ENCODE measurements around the gene ITGAX. TPM values are rescaled to one million over a fixed set of nuclear protein-coding genes. Genes with fewer than 3 reads are reported as not detected.

Gene ITGAX
- total and polyA plus RNA-seq, 12 donors = 1.4 to 84.9 (median 3.6) TPM

DNA sequence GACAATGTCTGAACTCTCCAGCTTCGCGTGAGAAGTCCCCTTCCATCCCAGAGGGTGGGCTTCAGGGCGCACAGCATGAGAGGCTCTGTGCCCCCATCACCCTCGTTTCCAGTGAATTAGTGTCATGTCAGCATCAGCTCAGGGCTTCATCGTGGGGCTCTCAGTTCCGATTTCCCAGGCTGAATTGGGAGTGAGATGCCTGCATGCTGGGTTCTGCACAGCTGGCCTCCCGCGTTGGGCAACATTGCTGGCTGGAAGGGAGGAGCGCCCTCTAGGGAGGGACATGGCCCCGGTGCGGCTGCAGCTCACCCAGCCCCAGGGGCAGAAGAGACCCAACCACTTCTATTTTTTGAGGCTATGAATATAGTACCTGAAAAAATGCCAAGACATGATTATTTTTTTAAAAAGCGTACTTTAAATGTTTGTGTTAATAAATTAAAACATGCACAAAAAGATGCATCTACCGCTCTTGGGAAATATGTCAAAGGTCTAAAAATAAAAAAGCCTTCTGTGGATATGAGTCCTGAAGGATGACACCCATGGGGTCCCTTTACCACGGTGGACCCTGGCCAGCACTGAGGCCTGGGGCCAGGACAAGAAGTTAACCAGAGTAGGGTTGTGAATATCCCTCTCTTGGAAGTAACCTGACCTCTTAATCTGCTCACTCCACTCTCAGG, 27.6 kb downstream of the ITGAX start:
- H3K27me3 ChIP-seq = no peaks in the 10 kb centered on the region
- H3K4me3 ChIP-seq = no peak overlapping the region
- no peaks in the 10 kb centered on the region for H3K4me1 ChIP-seq (replicated peaks in 1 of 2)
- TF ChIP-seq POLR2A (IDR thresholded peaks at IDR 0.05) = no peak
- TF ChIP-seq, protein P1, sequence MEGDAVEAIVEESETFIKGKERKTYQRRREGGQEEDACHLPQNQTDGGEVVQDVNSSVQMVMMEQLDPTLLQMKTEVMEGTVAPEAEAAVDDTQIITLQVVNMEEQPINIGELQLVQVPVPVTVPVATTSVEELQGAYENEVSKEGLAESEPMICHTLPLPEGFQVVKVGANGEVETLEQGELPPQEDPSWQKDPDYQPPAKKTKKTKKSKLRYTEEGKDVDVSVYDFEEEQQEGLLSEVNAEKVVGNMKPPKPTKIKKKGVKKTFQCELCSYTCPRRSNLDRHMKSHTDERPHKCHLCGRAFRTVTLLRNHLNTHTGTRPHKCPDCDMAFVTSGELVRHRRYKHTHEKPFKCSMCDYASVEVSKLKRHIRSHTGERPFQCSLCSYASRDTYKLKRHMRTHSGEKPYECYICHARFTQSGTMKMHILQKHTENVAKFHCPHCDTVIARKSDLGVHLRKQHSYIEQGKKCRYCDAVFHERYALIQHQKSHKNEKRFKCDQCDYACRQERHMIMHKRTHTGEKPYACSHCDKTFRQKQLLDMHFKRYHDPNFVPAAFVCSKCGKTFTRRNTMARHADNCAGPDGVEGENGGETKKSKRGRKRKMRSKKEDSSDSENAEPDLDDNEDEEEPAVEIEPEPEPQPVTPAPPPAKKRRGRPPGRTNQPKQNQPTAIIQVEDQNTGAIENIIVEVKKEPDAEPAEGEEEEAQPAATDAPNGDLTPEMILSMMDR (IDR thresholded peaks at IDR 0.05) = peak; percentile 37 to 65 (median 54)
- intact Hi-C loops (cut with DNase I) = no loop called here
- WGBS, 4 donors = 26 to 34% (median 26%) methylated on average over 10 to 14 of the region's 14 CpGs
- peak; percentile 55 to 79 (median 69) for DNase-seq
- H3K36me3 ChIP-seq (replicated peaks in 1 of 2) = no peaks in the 10 kb centered on the region
- no peaks in the 10 kb centered on the region for H3K9me3 ChIP-seq (replicated peaks in 1 of 3)
- no peak overlapping the region for H3K27ac ChIP-seq

DNA sequence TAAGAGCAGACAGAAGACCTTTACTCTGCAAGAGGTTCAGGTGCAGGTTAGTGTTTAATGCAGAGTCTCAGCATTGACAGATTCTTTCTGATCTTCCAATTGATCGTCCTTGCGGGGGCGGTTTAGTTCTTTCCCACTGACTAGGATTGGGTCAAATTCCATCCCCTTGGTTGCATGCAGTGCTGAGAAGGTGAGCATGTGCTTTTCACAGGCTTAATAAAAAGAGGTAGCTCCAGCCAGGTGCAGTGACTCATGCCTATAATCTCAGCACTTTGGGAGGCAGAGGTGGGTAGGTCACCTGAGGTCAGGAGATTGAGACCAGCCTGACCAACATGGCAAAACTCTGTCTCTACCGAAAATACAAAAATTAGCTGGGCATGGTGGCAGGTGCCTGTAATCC, 30.7 kb downstream of the ITGAX start:
- intact Hi-C loops (cut with DNase I) = no loop called here
- no peak overlapping the region for H3K27ac ChIP-seq

DNA sequence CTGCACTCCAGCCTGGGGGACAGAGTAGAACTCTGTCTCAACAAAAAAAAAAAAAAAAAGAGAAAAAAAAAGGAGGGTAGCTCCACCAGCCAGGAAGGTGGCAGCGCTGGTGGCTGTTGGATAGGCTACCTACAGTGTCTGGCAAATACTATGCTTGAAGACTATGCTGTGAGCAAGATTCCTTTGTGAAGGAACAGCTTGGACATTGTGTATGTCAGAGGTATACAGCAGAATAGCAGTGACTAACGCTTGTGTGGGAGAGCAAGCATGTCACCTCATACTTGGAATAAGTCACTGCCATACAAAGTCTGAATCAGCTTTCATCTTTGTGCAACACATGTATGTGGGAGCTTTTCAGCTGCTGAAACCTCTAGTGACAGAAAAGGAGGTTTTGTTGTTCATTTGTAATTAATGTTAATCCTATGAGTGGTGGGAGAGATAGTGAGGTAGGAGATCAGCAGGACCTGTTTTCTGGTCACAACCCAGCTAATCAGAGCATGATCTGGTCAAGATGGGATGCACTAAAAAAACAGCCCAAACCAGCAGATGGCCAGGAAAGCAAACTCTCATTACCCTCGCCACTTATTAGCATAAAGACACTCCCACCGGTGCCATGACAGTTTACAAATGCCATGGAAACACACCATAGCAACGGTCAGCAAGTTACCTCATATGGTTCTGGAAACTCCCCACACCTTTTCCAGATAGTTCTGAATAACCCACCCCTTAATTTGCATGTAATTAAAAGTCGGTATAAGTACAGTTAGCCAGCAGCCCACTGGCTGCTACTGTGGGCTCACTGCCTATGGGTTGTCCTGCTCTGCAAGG, 31.4 kb downstream of the ITGAX start:
- Histone ChIP-seq H3K27me3 (no peaks in the 10 kb centered on the region), H3K27ac (no peak overlapping the region), H3K36me3 (replicated peaks in 1 of 2) (no peaks in the 10 kb centered on the region), H3K9me3 (replicated peaks in 1 of 3) (no peaks in the 10 kb centered on the region), H3K4me3 (no peak overlapping the region), H3K4me1 (replicated peaks in 1 of 2) (no peaks in the 10 kb centered on the region)
- TF ChIP-seq, protein P1 (IDR thresholded peaks at IDR 0.05) = no peak
- TF ChIP-seq POLR2A (IDR thresholded peaks at IDR 0.05) = no peak
- no peak for DNase-seq
- 48 to 51% (median 49%) methylated on average over 6 of the region's 6 CpGs for WGBS, 4 donors
- intact Hi-C loops (cut with DNase I) = no loop called here

More for the DNA sequence above, 30.7 kb downstream of the ITGAX start:
- Histone ChIP-seq H3K4me3 (no peak overlapping the region), H3K9me3 (replicated peaks in 1 of 3) (no peaks in the 10 kb centered on the region), H3K27me3 (no peaks in the 10 kb centered on the region), H3K4me1 (replicated peaks in 1 of 2) (no peaks in the 10 kb centered on the region), H3K36me3 (replicated peaks in 1 of 2) (no peaks in the 10 kb centered on the region)
- WGBS, 4 donors = 69 to 81% (median 74%) methylated on average over 4 of the region's 4 CpGs
- no peak for DNase-seq
- TF ChIP-seq, protein P1 (IDR thresholded peaks at IDR 0.05) = no peak
- no peak for TF ChIP-seq POLR2A (IDR thresholded peaks at IDR 0.05)

DNA sequence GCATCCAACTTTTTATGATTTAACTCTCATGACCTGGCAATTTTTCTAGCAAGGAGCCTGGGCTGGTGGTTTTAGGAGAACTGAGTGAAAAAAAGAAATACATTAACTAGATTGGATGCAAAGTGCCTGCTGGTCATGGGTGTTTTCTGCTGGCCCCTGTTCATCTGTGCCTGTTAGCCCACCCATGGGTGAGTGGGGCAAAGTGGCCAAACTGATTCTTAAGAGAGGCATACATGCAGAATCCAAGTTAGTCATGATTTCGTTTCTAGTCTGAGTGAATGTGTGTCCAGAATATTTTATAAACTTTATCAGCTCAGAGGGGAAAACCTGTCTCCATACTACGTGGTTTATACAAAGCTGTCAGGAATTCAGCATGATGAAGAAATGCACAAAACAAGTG, 33.6 kb downstream of the ITGAX start:
- Histone ChIP-seq H3K27me3 (no peaks in the 10 kb centered on the region), H3K36me3 (replicated peaks in 1 of 2) (no peaks in the 10 kb centered on the region), H3K9me3 (replicated peaks in 1 of 3) (no peaks in the 10 kb centered on the region), H3K4me3 (no peak overlapping the region), H3K4me1 (replicated peaks in 1 of 2) (no peaks in the 10 kb centered on the region), H3K27ac (no peak overlapping the region)
- 49 to 62% (median 58%) methylated on average over 2 of the region's 2 CpGs for WGBS, 4 donors
- TF ChIP-seq, protein P1 (IDR thresholded peaks at IDR 0.05) = no peak
- no peak for TF ChIP-seq POLR2A (IDR thresholded peaks at IDR 0.05)
- no peak for DNase-seq
- intact Hi-C loops (cut with DNase I) = no loop called here
